GM18508 (cell line): Measurements from ENCODE around the gene HMGN4.
"Not testable (repeated sequence)": the region's sequence is repeated elsewhere in the genome, so short reads cannot be mapped to it uniquely, and the experiment has no call there.

ENCODE experiments used
- ATAC-seq: cut with Tn5 transposase; IDR thresholded peaks from one replicate; pipeline ENCODE4 v1.9.1; 2021; ENCODE audit warnings: moderate number of reproducible peaks; ENCODE audit not compliant: insufficient read depth, unreplicated experiment

Gene HMGN4

GRCh38 chr6:26521600-26522391 is 16.4 kb upstream of the HMGN4 start:
- ATAC-seq, result peak; percentile 34

DNA sequence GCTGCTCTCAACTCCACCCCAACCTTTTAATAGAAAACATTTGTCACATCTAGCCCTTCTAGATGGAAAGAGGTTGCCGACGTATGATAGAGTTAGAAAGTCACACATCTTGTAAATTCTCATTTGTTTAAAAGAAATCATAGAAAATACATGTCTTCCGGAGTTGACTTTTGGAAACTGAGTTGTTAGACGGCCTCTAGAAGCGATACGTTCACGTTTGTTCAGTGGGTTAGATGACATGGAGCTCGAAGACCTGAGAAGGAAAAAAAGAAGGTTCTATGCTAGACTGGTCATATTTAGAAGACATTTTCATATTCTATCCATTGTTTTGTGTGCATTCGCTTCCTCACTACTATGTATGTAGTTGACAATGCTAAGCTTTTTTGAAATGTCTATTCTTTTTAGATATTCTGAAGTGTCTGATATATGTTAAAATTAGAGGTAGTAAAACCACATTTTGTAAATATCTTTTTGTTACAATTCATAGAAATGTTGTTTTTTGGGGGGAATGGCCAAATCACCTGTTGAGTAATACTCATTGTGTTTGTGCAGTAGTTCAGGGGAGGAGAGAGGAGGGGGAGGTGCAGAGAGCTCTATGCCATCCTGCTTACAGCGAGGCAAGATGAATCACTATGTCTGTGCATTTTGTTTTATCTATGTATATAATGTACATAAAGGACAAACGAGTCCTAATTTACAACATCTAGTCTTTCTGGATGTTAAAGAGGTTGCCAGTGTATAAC is 15.5 kb upstream of the HMGN4 start:
- not testable (repeated sequence) for ATAC-seq

DNA sequence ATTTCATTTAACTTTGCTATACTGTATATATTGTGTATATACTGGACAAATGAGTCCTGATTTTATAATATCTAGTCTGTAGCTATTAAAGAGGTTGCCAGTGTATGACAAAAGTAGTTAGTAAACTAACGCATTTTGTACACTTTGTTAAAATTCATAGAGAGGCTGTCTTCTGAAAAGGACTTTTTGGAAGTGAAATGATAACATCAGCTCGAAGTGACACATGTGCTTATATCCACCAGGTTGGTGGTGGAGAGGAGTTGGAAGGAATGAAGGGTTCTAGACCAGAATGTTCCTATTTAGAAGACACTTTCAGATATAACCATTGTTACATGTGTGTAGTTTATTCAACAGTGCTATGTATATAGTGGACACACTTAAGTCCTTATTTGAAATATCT is 13.9 kb upstream of the HMGN4 start:
- ATAC-seq, result not testable (repeated sequence)

GRCh38 chr6:26524722-26525370 is 13.3 kb upstream of the HMGN4 start:
- ATAC-seq, result no peak

- ATAC-seq, result no peak
Observed at GRCh38 chr6:26525838-26526237, 12.3 kb upstream of the HMGN4 start.

GRCh38 chr6:26526928-26527327 is 11.2 kb upstream of the HMGN4 start:
- ATAC-seq, result no peak

GRCh38 chr6:26530203-26530602 is 8.0 kb upstream of the HMGN4 start:
- no peak for ATAC-seq

DNA sequence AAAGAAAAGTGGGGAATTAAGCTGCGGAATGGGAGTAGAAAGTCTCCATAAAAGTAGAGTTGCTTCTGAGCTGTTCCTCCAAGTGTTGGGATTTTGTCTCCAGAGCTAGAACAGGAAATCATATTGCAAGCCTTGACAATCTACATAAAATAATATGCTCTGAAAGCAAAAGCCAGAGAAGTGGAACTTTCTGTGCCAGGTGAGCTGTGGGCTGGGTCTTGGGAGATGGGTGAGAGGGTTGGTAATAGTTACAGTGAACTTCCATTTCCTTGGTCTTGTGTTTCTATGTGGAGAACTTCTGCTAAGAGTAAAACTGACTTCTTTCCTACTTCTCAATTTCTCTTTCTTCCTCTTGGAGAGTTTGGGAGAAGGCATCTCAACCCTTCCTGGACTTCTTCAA is 6.3 kb upstream of the HMGN4 start:
- no peak for ATAC-seq

DNA sequence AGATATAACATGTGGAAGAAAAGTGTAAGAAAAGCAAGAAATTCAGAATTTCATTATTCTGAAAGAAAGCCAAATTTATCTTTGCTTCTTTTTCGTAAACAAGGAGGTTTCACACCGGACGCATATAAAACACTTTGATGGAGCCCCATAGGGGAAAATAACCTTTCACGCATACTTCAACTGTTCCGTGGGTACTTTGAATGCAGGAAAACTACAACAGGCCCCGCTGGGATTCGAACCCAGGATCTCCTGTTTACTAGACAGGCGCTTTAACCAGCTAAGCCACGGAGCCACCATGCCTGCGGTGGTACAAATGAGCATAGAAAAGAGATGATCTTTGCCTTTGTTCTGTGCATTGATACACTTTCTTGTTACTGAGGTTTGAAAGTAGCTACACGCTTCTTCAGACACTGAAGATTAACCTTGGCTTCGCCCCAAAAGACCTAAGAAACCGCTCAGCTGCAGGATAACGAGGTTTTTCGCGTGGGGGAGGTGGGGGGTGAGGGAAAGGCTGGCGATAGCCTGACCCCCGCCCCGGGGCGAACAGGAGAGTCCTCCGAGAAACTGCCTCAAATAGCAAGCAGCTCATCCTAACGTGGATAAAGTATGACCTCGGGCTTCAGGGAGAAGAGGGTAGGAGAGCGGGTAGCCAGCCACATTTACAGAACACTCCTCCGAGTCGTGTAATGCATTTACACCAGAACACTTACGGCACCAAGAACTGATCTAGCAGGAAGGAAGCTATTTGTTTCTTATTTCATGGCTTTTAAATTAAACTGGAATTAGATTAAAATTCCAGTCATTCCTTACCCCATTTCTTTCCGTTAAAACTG is 5.3 kb upstream of the HMGN4 start:
- ATAC-seq, result no peak

DNA sequence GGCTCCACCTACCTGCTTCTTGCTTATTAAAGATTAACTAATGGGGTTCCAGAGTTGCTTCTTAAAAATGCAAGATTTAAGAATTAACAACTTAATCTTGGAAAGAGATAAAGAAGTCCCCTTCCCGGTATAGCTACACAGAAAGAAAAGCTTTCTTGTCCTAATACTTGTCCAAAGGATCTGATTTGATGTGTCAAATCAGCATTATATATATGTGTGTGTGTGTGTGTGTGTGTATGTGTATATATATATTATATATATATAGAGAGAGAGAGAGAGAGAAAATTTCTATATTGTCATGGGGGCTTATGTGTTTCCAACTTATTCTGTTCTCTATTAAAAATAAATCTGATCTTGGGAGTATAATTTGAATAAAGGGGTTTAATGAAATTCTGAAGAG is 4.6 kb upstream of the HMGN4 start:
- no peak for ATAC-seq

DNA sequence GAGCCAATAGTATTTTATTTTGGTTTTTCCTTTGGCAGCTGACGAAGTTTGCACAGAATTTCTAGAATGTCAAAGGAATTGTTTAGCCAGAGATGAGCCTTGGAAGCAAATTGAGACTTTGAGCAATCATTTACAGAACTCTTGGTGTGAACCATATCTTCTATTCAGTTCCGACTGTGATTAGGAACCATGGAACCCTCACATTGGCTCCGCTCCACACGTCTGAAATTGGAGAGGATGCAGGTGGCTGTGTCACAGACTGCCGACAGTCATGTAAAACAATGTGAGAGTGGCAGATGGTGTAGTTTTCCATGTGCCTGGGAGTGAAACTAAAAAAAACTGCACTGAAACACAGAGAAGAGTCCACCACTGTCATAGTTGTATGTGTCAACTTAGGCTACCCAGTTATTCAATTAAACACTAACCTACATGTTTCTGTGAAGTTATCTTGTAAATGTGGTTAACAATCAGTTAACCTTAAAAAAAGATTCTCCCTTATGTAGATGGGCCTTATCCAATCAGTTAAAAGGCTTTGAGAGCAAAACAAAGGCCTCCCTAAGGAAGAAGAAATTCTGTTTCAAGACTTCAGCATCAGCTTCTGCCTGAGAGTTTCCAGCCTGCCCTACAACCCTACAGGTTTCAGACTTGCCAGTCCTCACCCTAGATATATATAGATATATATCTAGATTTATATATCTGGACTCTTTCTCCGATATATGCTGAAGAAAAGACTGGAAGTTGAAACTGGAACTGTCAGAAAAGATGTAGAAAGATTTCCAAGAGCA is 3.3 kb upstream of the HMGN4 start:
- ATAC-seq, result no peak

GRCh38 chr6:26536571-26537159 is 1.5 kb upstream of the HMGN4 start:
- ATAC-seq, result no peak

DNA sequence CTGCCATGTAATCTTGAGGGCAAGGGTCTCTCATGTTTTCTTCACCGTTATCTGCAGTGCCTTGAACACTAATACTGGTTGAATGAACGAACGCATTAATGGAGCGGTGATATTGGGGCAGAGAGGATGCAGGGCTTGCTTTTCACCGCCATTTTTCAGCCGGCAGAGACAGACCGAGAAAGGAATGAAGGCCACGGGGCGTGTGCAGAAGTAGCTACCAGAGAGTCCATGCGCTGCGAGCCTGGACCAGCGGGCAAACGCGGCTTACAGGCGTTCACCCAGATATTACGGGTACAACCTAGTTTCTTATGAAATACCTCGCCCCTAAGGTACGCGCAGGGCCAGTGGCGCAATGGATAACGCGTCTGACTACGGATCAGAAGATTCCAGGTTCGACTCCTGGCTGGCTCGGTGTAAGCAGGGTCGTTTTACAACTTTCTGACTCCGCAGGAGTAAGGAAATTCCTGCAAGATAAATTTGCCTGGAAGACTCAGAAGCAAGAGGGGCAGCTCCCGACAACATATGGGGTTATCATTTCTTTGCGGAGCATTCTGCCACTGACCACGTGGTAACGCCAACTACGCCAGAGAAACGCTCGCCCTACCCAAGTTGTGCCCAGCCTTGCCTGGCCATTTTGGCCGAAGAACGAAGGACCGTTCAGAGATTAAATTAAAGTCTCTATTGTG is 863 bp upstream of the HMGN4 start:
- peak; percentile 28 for ATAC-seq

DNA sequence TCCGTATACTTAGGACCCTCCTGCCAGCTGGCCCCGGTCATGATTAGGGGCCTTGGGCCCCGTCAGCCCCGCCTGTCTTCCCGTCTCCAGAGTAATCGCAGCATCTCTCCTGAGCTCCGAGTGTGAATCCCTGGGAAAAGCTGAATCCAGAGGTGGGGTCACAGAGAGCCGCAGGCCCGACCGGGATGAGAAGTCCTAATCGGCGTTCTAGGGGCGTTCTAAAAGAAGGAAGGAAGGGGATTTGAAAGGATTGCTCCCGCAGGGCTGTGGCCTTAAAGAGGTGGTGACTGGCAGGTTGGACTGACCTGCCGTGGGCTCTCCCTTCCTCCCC is 371 bp downstream of the HMGN4 start:
- ATAC-seq, result no peak

- no peak for ATAC-seq
Observed at GRCh38 chr6:26539071-26539615, 977 bp downstream of the HMGN4 start.

- ATAC-seq, result no peak
Observed at GRCh38 chr6:26541579-26541978, 3.4 kb downstream of the HMGN4 start.

GRCh38 chr6:26543953-26544352 is 5.8 kb downstream of the HMGN4 start:
- ATAC-seq, result no peak

GRCh38 chr6:26544473-26544872 is 6.3 kb downstream of the HMGN4 start:
- ATAC-seq, result no peak

DNA sequence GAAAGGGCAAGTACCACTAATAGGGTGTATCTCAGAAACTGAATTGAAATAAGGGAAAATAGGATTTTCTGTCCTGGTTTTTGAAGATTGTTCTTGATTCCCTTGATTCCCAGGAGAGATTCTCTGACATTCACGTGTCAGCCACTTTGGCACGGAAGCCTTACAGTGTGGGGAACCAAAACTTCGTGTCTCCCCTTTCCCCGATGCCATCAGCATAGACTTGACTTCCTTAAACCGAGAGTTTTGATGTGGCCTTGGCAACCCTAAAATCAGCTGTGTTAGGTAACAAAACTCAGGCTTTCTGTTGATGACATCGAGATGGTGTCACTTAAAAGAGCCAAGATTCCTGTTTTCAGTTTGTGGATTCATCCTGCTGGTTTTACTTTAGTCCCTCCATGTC is 7.5 kb downstream of the HMGN4 start:
- no peak for ATAC-seq
